Measurements from ENCODE around the gene SGCD. TPM values are rescaled to one million over a fixed set of nuclear protein-coding genes. Genes with fewer than 3 reads are reported as not detected.
A peak's percentile ranks its signal among the peaks of the same experiment; 100 is the strongest.

The SGCD gene
- total and polyA plus RNA-seq, 8 donors = 0.58 to 55.8 (median 2.8) TPM

DNA sequence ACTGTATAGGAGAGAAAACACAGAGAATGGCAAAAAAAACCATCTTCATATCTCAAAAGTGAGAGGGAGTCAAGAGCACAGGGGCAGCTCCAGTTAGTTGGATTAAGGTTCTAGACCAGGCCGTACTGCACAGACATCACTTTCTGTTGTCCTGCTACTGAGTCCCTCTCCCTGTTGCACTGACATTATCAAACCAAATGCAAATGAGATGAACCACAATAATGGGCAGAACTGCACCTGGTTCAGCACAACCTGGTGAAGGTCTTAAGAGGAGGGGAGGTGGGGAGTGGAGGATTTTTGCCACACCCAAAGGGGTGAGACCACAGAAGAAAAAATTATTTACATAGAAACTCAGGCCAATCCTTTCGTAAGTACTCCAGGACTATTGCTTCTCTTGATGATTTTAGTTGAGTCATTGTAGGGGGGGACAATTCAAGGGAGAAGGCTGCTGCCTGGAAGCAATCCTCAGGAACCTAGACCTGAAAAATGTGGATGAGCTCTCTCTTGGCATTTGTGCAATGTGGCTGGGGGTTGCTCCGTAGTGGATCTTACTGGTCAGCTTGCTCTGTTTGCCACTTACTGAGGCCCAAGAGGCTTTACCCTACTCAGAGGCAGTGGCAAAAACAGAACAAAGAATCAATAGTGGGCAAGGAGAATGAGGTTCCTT is 428.6 kb downstream of the SGCD start:
- H3K27me3 ChIP-seq = no peaks in the 10 kb centered on the region
- intact Hi-C loops (cut with DNase I; ENCODE audit: low total_unique reads) = no loop called here
- DNase-seq = no peak
- TF ChIP-seq, protein P1, sequence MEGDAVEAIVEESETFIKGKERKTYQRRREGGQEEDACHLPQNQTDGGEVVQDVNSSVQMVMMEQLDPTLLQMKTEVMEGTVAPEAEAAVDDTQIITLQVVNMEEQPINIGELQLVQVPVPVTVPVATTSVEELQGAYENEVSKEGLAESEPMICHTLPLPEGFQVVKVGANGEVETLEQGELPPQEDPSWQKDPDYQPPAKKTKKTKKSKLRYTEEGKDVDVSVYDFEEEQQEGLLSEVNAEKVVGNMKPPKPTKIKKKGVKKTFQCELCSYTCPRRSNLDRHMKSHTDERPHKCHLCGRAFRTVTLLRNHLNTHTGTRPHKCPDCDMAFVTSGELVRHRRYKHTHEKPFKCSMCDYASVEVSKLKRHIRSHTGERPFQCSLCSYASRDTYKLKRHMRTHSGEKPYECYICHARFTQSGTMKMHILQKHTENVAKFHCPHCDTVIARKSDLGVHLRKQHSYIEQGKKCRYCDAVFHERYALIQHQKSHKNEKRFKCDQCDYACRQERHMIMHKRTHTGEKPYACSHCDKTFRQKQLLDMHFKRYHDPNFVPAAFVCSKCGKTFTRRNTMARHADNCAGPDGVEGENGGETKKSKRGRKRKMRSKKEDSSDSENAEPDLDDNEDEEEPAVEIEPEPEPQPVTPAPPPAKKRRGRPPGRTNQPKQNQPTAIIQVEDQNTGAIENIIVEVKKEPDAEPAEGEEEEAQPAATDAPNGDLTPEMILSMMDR (IDR thresholded peaks at IDR 0.05) = no peak
- TF ChIP-seq POLR2AphosphoS5 (IDR thresholded peaks at IDR 0.05) (no peak), POLR2A (IDR thresholded peaks at IDR 0.05) (no peak), EP300 (IDR thresholded peaks at IDR 0.05) (no peak)
- 78 to 85% (median 80%) methylated on average over 3 of the region's 3 CpGs for WGBS, 5 donors
- no peaks in the 10 kb centered on the region for H3K9me3 ChIP-seq
- H3K4me1 ChIP-seq = no peaks in the 10 kb centered on the region
- no peaks in the 10 kb centered on the region for H3K36me3 ChIP-seq
- H3K27ac ChIP-seq = no peak overlapping the region
- no peak overlapping the region for H3K4me3 ChIP-seq

DNA sequence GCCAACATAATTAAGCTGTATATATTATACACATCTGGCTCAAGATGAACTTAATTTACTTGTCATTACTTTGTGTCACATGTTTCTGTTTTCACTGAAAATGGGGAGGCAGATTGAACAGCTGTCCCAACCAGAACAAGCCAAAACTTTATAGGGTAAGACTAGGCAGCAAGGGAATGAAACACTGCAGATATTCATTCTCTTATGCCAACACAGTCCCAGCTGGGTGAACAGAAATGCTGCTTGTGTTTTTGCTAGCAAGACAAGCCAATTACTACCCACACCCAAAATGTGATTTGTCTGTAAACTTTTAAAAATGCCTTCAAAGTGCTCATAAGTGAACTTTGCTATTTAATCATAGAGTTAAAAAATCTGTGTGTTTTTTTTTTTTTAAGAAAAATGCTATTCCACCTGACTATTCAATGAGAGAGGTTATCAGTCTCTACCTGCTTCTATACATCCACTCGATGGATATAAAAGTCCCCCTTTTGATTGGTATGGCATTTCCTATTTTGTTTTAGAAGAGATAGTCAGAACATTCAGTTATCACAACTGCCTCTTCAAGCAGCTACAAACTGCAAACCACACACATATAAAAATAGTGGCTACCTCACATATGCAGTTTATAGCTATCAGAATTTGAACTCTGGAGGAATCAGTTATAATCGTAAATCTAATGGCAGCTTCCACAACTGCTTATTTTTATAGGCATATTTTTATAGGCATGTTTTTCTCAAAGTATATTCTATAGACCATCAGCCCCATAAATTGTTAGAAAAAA is 431.2 kb downstream of the SGCD start:
- Histone ChIP-seq H3K36me3 (no peaks in the 10 kb centered on the region), H3K9me3 (no peaks in the 10 kb centered on the region), H3K27me3 (no peaks in the 10 kb centered on the region), H3K4me3 (no peak overlapping the region), H3K27ac (no peak overlapping the region), H3K4me1 (no peaks in the 10 kb centered on the region)
- no peak for DNase-seq
- intact Hi-C loops (cut with DNase I; ENCODE audit: low total_unique reads) = no loop called here
- WGBS, 5 donors = 61 to 75% (median 69%) methylated on average over 2 of the region's 2 CpGs
- no peak for TF ChIP-seq POLR2A (IDR thresholded peaks at IDR 0.05)
- TF ChIP-seq, protein P1 (IDR thresholded peaks at IDR 0.05) = no peak

DNA sequence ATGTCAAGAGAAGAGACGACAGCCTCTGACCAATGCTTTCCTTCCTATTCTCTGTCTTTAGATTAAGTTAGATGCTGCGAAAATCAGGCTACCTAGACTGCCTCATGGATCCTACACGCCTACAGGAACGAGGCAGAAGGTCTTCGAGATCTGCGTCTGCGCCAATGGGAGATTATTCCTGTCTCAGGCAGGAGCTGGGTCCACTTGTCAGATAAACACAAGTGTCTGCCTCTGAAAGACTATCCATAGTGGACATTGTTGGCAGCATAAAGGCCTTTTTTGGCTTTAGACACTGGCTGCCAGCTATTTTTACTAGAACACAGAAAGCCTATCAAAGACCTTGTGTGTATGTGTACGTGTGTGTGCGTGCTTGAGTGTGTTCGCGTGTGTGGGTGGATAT is 432.2 kb downstream of the SGCD start:
- Histone ChIP-seq H3K36me3 (no peaks in the 10 kb centered on the region), H3K9me3 (no peaks in the 10 kb centered on the region), H3K4me1 (no peaks in the 10 kb centered on the region), H3K27me3 (no peaks in the 10 kb centered on the region), H3K4me3 (no peak overlapping the region), H3K27ac (no peak overlapping the region)
- WGBS, 5 donors = 91 to 94% (median 93%) methylated on average over 11 of the region's 11 CpGs
- no peak for DNase-seq
- TF ChIP-seq POLR2AphosphoS5 (IDR thresholded peaks at IDR 0.05) (no peak), POLR2A (IDR thresholded peaks at IDR 0.05) (no peak), EP300 (IDR thresholded peaks at IDR 0.05) (no peak)
- TF ChIP-seq, protein P1 (IDR thresholded peaks at IDR 0.05) = no peak
- intact Hi-C loops (cut with DNase I; ENCODE audit: low total_unique reads) = no loop called here

DNA sequence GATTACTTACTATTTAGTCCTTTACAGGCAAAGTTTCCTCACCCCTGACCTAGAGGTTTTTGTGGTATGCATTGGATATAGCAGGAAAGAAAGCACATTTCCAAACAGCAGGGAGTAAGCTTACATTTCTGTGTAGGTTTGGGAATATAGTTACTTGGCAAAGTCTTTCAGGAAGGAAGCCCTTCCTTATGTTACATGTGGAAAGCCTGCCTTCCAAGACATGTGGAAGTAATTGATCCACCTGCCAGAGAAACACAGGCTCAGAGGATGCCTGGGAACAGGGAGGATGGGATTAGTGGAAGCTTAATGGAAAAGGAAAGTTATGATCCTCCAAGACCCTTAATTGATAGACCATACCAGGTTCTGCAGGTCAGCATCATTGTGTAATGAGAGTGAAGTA is 435.8 kb downstream of the SGCD start:
- TF ChIP-seq POLR2AphosphoS5 (IDR thresholded peaks at IDR 0.05) (no peak), POLR2A (IDR thresholded peaks at IDR 0.05) (no peak), EP300 (IDR thresholded peaks at IDR 0.05) (no peak)
- TF ChIP-seq, protein P1 (IDR thresholded peaks at IDR 0.05) = no peak
- peak in 1 of 2 donors; percentile 15 for DNase-seq
- no peaks in the 10 kb centered on the region for H3K27me3 ChIP-seq
- H3K4me3 ChIP-seq = no peak overlapping the region
- no peaks in the 10 kb centered on the region for H3K36me3 ChIP-seq
- H3K9me3 ChIP-seq = no peaks in the 10 kb centered on the region
- no peaks in the 10 kb centered on the region for H3K4me1 ChIP-seq
- intact Hi-C loops (cut with DNase I; ENCODE audit: low total_unique reads) = no loop called here
- no peak overlapping the region for H3K27ac ChIP-seq

All from stomach (tissue), 9 donors.